HG03196 (cell line): ENCODE data around the gene OR13C4.
"Not testable (repeated sequence)": the region's sequence is repeated elsewhere in the genome, so short reads cannot be mapped to it uniquely, and the experiment has no call there.

Experiments
- ATAC-seq: cut with Tn5 transposase; IDR thresholded peaks from one replicate; pipeline ENCODE4 v1.9.1; 2021; ENCODE audit not compliant: unreplicated experiment

Gene OR13C4

GRCh38 chr9:104527109-104527508 lies at the start of gene OR13C4:
TSS of gene OR13C4 (minus strand) at chr9:104527209. CDS start at chr9:104527209, 0 bp downstream.
- no peak for ATAC-seq

GRCh38 chr9:104575456-104575855 lies 48.4 kb upstream of the OR13C4 start:
- no peak for ATAC-seq

- ATAC-seq: no peak
Observed at GRCh38 chr9:104572612-104573011, 45.6 kb upstream of the OR13C4 start.

GRCh38 chr9:104568868-104569267 lies 41.9 kb upstream of the OR13C4 start, which contains the start of gene OR13C8:
TSS of gene OR13C8 (plus strand) at chr9:104569168. CDS start at chr9:104569168, 0 bp downstream.
- no peak for ATAC-seq

GRCh38 chr9:104564358-104564757 lies 37.3 kb upstream of the OR13C4 start:
- ATAC-seq: no peak

- ATAC-seq: no peak
Observed at GRCh38 chr9:104556830-104557634, 30.0 kb upstream of the OR13C4 start.

- ATAC-seq: no peak
Observed at GRCh38 chr9:104555521-104555920, 28.5 kb upstream of the OR13C4 start.

- no peak for ATAC-seq
Observed at GRCh38 chr9:104553261-104553660, 26.3 kb upstream of the OR13C4 start.

- ATAC-seq: no peak
Observed at GRCh38 chr9:104544644-104545043, 17.6 kb upstream of the OR13C4 start.

- no peak for ATAC-seq
Observed at GRCh38 chr9:104539275-104539674, 12.3 kb upstream of the OR13C4 start.

- no peak for ATAC-seq
Observed at GRCh38 chr9:104536756-104537155, 9.7 kb upstream of the OR13C4 start, which contains the start of gene OR13C3. TSS of gene OR13C3 (minus strand) at chr9:104536856. CDS start at chr9:104536723, 133 bp downstream.

GRCh38 chr9:104520241-104520640 lies 6.8 kb downstream of the OR13C4 start:
- ATAC-seq: not testable (repeated sequence)

- ATAC-seq: no peak
Observed at GRCh38 chr9:104514901-104515300, 12.1 kb downstream of the OR13C4 start.

- ATAC-seq: no peak
Observed at GRCh38 chr9:104506565-104506964, 20.4 kb downstream of the OR13C4 start.

GRCh38 chr9:104503963-104504362 lies 23.0 kb downstream of the OR13C4 start, which contains the start of gene OR13F1:
TSS of gene OR13F1 (plus strand) at chr9:104504263. CDS start at chr9:104504263, 0 bp downstream.
- no peak for ATAC-seq

GRCh38 chr9:104503440-104503839 lies 23.6 kb downstream of the OR13C4 start:
- no peak for ATAC-seq

- ATAC-seq: no peak
Observed at GRCh38 chr9:104494808-104495207, 32.2 kb downstream of the OR13C4 start.

- ATAC-seq: no peak
Observed at GRCh38 chr9:104485014-104485413, 42.0 kb downstream of the OR13C4 start.

GRCh38 chr9:104482921-104483570 lies 44.0 kb downstream of the OR13C4 start:
- ATAC-seq: no peak
